Fibroblast of the aortic adventitia (primary cell): ENCODE data around the gene MESP1. TPM values are rescaled to one million over a fixed set of nuclear protein-coding genes. Genes with fewer than 3 reads are reported as not detected.
A peak's percentile ranks its signal among the peaks of the same experiment; 100 is the strongest.
"Not testable (repeated sequence)": the region's sequence is repeated elsewhere in the genome, so short reads cannot be mapped to it uniquely, and the experiment has no call there.

Experiments used
- DNase-seq: peaks from one replicate; pipeline ENCODE4 v3.0.0-alpha.2; 2010; ENCODE audit warnings: low read depth
- H3K4me3 ChIP-seq: 2 replicates; pipeline ENCODE4 v1.5.1; 2011; ENCODE audit warnings: low read depth, mild to moderate bottlenecking, control low read depth, low read length, moderate library complexity
- total RNA-seq: library from RNA; depleted of rRNA; stranded (reverse); fragments of >200 nt; gene quantifications from 2 replicates; pipeline ENCODE4 v1.2.3, GENCODE V29; 2012; ENCODE audit warnings: low replicate concordance
- TF ChIP-seq, protein P1 (sequence below): IDR thresholded peaks from 2 replicates; pipeline ENCODE4 v1.5.1; 2011; ENCODE audit warnings: mild to moderate bottlenecking, low read length, control low read depth, inconsistent platforms; ENCODE audit not compliant: insufficient read depth

Gene MESP1
- total RNA-seq, 1 donor: 0.45 TPM

DNA sequence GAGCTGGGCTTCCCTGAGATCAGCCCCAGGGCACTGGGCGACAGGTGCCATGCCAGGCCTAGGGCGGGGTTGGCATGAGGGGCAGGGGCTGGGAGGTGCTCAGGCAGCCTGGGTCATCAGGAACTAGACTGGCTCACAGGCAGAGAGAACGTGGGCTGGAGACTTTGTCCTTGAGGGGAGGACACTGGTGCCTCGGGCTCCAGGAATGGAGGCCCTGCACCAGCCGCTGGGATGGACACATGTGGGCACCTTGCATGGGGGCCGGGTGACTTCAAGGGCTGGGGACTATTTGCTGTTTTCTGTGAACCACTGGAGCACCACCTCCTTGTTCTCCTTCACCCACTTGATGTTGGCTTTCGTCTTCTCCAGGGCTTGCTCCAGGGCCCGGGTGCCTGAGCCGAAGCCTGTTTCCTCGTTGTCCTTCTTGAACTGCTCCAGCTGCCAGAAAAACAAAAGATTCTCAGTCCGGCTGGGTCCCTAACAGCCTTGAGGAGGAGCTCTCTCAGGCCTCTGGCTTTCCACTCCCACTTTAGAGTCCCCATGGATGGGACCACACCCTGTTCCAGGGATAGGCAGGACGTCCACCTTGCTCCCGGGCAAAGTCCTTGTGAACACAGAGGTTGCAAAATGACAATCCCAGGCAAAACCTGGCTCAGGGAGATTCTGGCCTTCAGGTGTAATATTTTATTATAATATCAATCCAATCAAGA is 34.2 kb upstream of the MESP1 start:
- H3K4me3 ChIP-seq: no peak overlapping the region
- TF ChIP-seq, protein P1, sequence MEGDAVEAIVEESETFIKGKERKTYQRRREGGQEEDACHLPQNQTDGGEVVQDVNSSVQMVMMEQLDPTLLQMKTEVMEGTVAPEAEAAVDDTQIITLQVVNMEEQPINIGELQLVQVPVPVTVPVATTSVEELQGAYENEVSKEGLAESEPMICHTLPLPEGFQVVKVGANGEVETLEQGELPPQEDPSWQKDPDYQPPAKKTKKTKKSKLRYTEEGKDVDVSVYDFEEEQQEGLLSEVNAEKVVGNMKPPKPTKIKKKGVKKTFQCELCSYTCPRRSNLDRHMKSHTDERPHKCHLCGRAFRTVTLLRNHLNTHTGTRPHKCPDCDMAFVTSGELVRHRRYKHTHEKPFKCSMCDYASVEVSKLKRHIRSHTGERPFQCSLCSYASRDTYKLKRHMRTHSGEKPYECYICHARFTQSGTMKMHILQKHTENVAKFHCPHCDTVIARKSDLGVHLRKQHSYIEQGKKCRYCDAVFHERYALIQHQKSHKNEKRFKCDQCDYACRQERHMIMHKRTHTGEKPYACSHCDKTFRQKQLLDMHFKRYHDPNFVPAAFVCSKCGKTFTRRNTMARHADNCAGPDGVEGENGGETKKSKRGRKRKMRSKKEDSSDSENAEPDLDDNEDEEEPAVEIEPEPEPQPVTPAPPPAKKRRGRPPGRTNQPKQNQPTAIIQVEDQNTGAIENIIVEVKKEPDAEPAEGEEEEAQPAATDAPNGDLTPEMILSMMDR: no peak
- DNase-seq: no peak

DNA sequence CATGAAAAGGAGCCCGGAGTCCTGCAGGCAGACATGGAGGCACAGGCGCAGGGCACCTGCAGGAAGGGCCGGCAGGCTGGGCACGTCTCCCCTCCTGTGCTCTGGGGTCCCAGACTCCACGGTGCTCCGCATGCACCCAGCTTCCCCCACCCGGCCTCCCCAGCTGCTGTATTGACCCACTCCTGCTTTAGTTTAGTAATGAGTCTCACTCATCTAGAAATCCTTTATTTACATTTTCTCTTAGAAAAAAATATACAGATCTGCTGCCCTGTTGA is 33.6 kb upstream of the MESP1 start:
- no peak for DNase-seq
- H3K4me3 ChIP-seq: no peak overlapping the region
- TF ChIP-seq, protein P1: no peak

DNA sequence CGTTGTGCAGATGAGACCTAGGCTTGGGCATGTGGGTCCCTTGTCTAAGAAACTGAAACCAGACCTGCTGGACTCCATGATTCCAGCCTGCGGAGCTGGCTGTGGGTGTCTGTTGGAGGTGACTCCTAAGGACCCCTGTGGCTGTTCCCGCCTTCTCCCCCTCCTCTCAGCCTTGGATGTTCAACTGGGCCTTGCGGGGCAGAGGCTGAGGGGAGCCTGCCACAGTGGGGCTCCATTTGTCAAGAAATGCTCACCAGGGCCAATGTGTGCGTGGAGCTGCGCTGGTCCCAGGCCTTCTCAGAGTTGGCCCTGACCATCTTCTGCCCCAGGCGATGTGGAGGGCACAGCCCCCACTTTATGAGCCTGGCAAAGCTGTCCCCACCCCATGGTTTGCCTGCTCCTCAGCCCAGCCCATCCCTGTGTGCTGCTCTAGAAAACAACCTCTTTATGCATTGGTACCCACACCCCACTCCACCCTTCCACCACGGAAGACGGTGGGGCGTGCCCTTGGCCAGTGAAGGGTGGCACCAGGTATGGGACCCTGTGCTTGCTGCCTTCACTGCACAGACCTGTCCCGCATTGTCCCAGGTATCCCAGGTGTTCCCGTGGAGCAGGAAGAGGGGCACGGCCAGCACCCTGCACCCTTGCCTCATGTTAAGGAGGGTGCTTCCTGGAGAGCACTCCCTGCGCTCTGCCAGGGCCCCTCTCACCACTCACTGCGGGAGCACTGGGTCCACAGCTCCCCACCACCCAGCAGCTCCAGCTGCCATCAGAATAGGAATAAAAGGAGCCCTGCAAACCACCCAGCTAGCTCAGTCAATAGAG is 33.0 kb upstream of the MESP1 start:
- TF ChIP-seq, protein P1: no peak
- DNase-seq: no peak
- no peak overlapping the region for H3K4me3 ChIP-seq

DNA sequence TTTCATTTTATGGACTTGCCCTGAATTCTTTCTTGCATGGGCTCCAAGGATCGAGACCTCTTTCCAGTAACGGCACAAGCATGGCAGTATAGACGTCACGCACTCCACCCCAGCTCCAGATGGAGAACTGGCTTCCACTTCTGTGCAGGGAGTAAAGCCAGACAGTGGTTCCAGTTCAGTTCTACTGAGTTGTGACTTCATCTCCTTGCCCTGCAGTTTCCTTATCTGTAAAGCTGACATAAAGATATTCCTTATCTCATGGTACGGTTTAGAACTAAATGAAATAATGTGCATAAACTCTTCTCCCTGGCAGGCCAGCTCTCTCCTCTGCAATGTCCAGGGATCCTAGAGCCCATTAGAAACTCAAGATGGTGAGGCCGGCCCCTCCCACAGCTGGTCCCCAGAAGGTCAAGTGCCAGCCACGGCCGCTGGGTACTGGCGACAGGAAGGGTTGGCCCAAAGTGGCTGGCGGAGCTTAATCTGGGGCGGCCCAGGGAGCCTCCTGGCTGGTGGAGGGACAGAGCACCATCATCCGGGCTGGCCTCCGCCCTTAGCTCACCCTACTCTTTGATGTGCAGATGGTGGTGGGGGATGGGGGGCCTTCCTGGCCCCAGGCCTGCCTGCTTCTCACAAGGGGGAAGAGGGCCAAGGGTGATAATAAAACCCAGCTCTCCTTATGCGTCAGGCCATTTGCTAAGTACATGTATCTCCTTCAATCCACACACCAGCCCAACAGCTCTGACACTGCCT is 32.2 kb upstream of the MESP1 start:
- peak; percentile 98 for DNase-seq
- TF ChIP-seq, protein P1: no peak
- H3K4me3 ChIP-seq: no peak overlapping the region

DNA sequence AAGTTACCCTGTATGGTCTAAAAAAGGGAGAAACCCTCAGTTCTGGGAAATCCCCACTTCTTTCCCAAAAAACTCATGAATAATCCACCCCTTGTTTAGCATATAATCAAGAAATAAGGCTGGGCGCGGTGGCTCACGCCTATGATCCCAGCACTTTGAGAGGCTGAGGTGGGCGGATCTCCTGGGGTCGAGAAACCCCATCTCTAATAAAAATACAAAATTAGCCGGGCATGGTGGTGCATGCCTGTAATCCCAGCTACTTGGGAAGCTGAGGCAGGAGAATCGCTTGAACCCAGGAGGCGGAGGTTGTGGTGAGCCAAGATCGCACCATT is 31.5 kb upstream of the MESP1 start:
- not testable (repeated sequence) for DNase-seq, H3K4me3 ChIP-seq

DNA sequence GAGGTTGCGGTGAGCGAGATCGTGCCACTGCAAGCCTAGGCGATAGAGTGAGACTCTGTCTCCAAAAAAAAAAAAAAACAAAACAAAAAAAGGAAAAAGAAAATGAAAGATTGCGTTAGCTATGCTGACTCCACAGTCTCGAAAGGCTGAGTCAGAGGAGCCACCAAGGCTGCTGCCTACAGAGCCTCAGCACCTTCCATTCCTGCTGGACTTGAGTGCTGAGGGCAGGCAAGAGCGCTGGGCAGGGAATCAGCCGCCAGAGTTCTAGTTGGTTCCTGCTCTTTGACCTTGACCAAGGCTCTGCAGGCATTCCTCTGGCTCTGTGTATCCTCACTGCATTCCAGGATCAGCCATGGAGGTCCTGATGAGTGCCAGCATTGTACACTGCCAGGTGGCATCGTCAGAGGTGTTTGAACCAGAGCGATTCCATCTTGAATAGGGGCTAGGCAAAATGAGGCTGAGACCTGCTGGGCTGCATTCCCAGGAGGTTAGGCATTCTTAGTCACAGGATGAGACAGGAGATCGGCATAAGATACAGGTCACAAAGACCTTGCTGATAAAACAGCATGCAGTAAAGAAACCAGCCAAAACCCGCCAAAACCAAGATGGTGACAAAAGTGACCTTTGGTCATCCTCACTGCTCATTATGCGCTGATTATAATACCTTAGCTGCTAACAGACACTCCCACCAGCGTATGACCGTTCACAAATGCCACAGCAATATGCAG is 31.0 kb upstream of the MESP1 start:
- TF ChIP-seq, protein P1: no peak
- peak; percentile 71 for DNase-seq
- H3K4me3 ChIP-seq: no peak overlapping the region
